Measurements from ENCODE around the gene TDP1. TPM values are rescaled to one million over a fixed set of nuclear protein-coding genes. Genes with fewer than 3 reads are reported as not detected.
A peak's percentile ranks its signal among the peaks of the same experiment; 100 is the strongest.

The TDP1 gene
- total and polyA plus RNA-seq, 4 donors = 3.3 to 10.6 (median 4.2) TPM

DNA sequence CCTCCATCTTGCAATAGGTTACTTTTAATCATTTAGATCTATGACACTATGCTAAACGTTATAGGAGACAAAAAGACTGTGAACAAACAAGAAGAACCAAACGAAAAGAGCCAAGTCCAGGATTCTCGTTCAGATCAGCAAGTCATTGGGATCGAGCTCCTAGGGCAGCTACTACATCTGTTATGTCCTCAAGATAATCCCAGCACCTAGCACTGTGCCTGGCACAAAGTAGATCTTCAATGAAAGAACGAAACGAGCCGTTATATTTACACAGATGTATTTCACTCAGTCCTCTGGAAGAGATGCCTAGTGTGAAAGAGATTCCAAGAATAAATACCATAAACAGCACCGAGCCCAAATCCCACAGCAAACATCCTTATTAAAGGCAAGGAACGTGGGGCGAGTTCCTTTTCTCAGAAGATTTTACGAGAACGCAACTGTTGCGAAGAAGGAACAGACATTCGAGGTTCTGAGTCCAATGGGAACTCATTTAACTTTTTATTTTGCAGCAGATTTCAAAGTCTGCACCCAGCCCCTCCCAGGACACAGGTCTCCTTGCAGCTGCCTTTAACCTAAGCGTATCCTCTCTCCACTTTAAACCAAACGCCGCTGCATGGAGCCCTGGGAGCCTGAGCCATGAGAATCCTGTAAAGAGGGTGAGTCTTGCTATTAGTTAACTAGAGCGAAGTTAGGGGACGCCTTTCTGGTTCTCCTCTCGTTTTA lies 544 bp upstream of the TDP1 start:
- H3K27me3 ChIP-seq (ENCODE audit: control insufficient read depth in 4 of 4, insufficient read depth in 4 of 4, low read length in 3 of 4) = no peaks in the 10 kb centered on the region
- H3K36me3 ChIP-seq (ENCODE audit: control insufficient read depth in 4 of 4, insufficient read depth in 3 of 4, low read depth in 1 of 4, low read length in 3 of 4) = no peaks in the 10 kb centered on the region
- H3K4me3 ChIP-seq (ENCODE audit: low read depth in 1 of 3, low read length in 3 of 3) = peak overlapping the region; percentile 90 to 99 (median 94)
- WGBS = 5% methylated on average over 20 of the region's 20 CpGs
- DNase-seq (ENCODE audit: low spot score) = peak; percentile 39
- peak overlapping the region; percentile 83 to 86 for H3K27ac ChIP-seq (ENCODE audit: low read depth in 1 of 2, low read length in 2 of 2)
- peak overlapping the region; percentile 5 to 63 for H3K9ac ChIP-seq (ENCODE audit: low read depth in 1 of 2, low read length in 2 of 2)
- H3K9me3 ChIP-seq (ENCODE audit: control insufficient read depth in 4 of 4, low read length in 3 of 4) = no peaks in the 10 kb centered on the region
- peaks cover 0 to 30% (median 19%) of the 10 kb centered on the region in 4 donors for H3K4me1 ChIP-seq (ENCODE audit: control insufficient read depth in 4 of 4, insufficient read depth in 4 of 4, low read length in 3 of 4)
- TF ChIP-seq JUND (IDR thresholded peaks at IDR 0.05) (no peak), FOXA1 (IDR thresholded peaks at IDR 0.05) (no peak), TAF1 (conservative IDR thresholded peaks at IDR 0.05) (no peak), GABPA (IDR thresholded peaks at IDR 0.05 in 1 of 2, conservative IDR thresholded peaks at IDR 0.05 in 1 of 2) (no peak), ZBTB33 (IDR thresholded peaks at IDR 0.05) (no peak), HNF4G (IDR thresholded peaks at IDR 0.05) (no peak), REST (IDR thresholded peaks at IDR 0.05) (peak; percentile 29), RXRA (IDR thresholded peaks at IDR 0.05) (no peak), EGR1 (IDR thresholded peaks at IDR 0.05; ENCODE audit: low read depth in 2 of 2) (peak in 1 of 2 donors; percentile 5), FOXA2 (IDR thresholded peaks at IDR 0.05) (no peak)
- TF ChIP-seq, protein P1, sequence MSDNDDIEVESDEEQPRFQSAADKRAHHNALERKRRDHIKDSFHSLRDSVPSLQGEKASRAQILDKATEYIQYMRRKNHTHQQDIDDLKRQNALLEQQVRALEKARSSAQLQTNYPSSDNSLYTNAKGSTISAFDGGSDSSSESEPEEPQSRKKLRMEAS (IDR thresholded peaks at IDR 0.05) = no peak

- WGBS = 36% methylated on average over 15 of the region's 15 CpGs
- Histone ChIP-seq H3K9me3 (ENCODE audit: control insufficient read depth in 4 of 4, low read length in 3 of 4) (no peaks in the 10 kb centered on the region), H3K27ac (ENCODE audit: low read depth in 1 of 2, low read length in 2 of 2) (peak overlapping the region; percentile 83 to 86), H3K27me3 (ENCODE audit: control insufficient read depth in 4 of 4, insufficient read depth in 4 of 4, low read length in 3 of 4) (no peaks in the 10 kb centered on the region), H3K9ac (ENCODE audit: low read depth in 1 of 2, low read length in 2 of 2) (peak overlapping the region in 1 of 2 donors; percentile 59), H3K36me3 (ENCODE audit: control insufficient read depth in 4 of 4, insufficient read depth in 3 of 4, low read depth in 1 of 4, low read length in 3 of 4) (no peaks in the 10 kb centered on the region), H3K4me1 (ENCODE audit: control insufficient read depth in 4 of 4, insufficient read depth in 4 of 4, low read length in 3 of 4) (peaks cover 0 to 30% (median 19%) of the 10 kb centered on the region in 4 donors), H3K4me3 (ENCODE audit: low read depth in 1 of 3, low read length in 3 of 3) (peak overlapping the region; percentile 80 to 94 (median 90))
- TF ChIP-seq NR2F2 (IDR thresholded peaks at IDR 0.05) (no peak), EGR1 (IDR thresholded peaks at IDR 0.05; ENCODE audit: low read depth in 2 of 2) (no peak), TAF1 (conservative IDR thresholded peaks at IDR 0.05) (no peak), RXRA (IDR thresholded peaks at IDR 0.05) (no peak), YY1 (IDR thresholded peaks at IDR 0.05) (no peak), REST (IDR thresholded peaks at IDR 0.05) (no peak), JUND (IDR thresholded peaks at IDR 0.05) (no peak)
- TF ChIP-seq, protein P1 (IDR thresholded peaks at IDR 0.05) = no peak
- DNase-seq (ENCODE audit: low spot score) = no peak
These were observed 908 bp downstream of the TDP1 start for GRCh38 chr14:89956661-89957009.
